ENCODE measurements around the gene C19orf73. TPM values are rescaled to one million over a fixed set of nuclear protein-coding genes. Genes with fewer than 3 reads are reported as not detected.

The C19orf73 gene
- total and polyA plus RNA-seq, 9 of the 15 experiments (the other 6 are each of a cell fraction or from before 2014, with no cell fraction given), result 0.08 to 7.4 (median 1.4) TPM

- H3K27ac ChIP-seq (ENCODE audit: extremely low read depth, low read depth, low read length), result peak overlapping the region; percentile 79
- H3K4me1 ChIP-seq (replicated peaks in 1 of 2; ENCODE audit: control insufficient read depth in 2 of 2, insufficient read depth in 2 of 2, low read length in 2 of 2), result peaks cover 51 to 77% of the 10 kb centered on the region in 2 experiments
- H3K9me3 ChIP-seq (replicated peaks; ENCODE audit: control insufficient read depth, insufficient read depth, low read depth, low read length), result no peaks in the 10 kb centered on the region
- peak; percentile 52 for FAIRE-seq
- POLR2A ChIA-PET, result interaction anchor here (0.6 to 2.2 kb wide), 11 partner anchors 9 to 1295 kb away, joined by 3 to 20 read pairs (median 3); partner anchors contain the start of gene HRC
- H3K79me2 ChIP-seq (ENCODE audit: control insufficient read depth, insufficient read depth, low read length), result peaks cover 22% of the 10 kb centered on the region; the same call in 2 of the 3 replicates
- BruUV-seq (replicated peaks), result no TSS peak
- ATAC-seq, result peak; percentile 6
- no peaks in the 10 kb centered on the region for H3K27me3 ChIP-seq (ENCODE audit: control insufficient read depth in 2 of 2, insufficient read depth in 2 of 2, low read length in 2 of 2)
- in situ Hi-C loops (cut with MboI), result loop anchor here (10.0 kb wide), 1 partner anchor 1220 kb away; no protein-coding TSS in a partner anchor
- peak; percentile 41 to 72 (median 48) for DNase-seq (ENCODE audit: extremely low read depth in 1 of 4, low spot score in 3 of 4)
- H3K4me2 ChIP-seq (ENCODE audit: insufficient read depth, low read length), result peak overlapping the region; percentile 100
- no peaks in the 10 kb centered on the region for H3K9me1 ChIP-seq (ENCODE audit: control insufficient read depth, insufficient read depth, low read length)
- H3K9ac ChIP-seq (ENCODE audit: insufficient read depth in 1 of 2, low read depth in 2 of 2, low read length in 2 of 2), result peak overlapping the region; percentile 72 to 95
- no peaks in the 10 kb centered on the region; the same call in 1 of the 2 replicates for H4K20me1 ChIP-seq (replicated peaks; ENCODE audit: control insufficient read depth, insufficient read depth, low read length)
- peak overlapping the region; percentile 81 for H3K4me3 ChIP-seq
- H3K36me3 ChIP-seq (ENCODE audit: control insufficient read depth, insufficient read depth, low read length), result peaks cover 14% of the 10 kb centered on the region
- CTCF ChIA-PET (ENCODE audit: low intra/inter-chr PET ratio), result no interaction called here
- 12% methylated on average over 47 of the region's 68 CpGs for WGBS (ENCODE audit: insufficient coverage, low coverage, missing lambda C conversion rate)
- H2AFZ ChIP-seq (ENCODE audit: low read depth, low read length), result peak overlapping the region; percentile 100
- intact Hi-C loops (cut with micrococcal nuclease), result loop anchor here (5.0 kb wide), 1 partner anchor 43 kb away; the partner anchor contains the start of genes HRC and TRPM4
- no peak for TF ChIP-seq E2F8 (IDR thresholded peaks at IDR 0.05; ENCODE audit: low read depth, partially characterized antibody)
- TF ChIP-seq ZBTB12 (CRISPR knock-in tag; IDR thresholded peaks at IDR 0.05), result no peak
- no peak for TF ChIP-seq RFX1 (IDR thresholded peaks at IDR 0.05)
- TF ChIP-seq RFX5 (IDR thresholded peaks at IDR 0.05; ENCODE audit: low read depth, low read length), result no peak
- no peak for TF ChIP-seq XRCC5 (IDR thresholded peaks at IDR 0.05; ENCODE audit: low read depth, low read length)
- no peak for TF ChIP-seq GATA2 (CRISPR knock-in tag; IDR thresholded peaks at IDR 0.05)
- TF ChIP-seq PHF8 (IDR thresholded peaks at IDR 0.05; ENCODE audit: borderline replicate concordance, low read length), result peak; percentile 46; the same call in 1 of the 2 replicates
- no peak for TF ChIP-seq CBX2 (IDR thresholded peaks at IDR 0.05; ENCODE audit: insufficient read depth, low read length, poor library complexity, severe bottlenecking)
- 0 out of 2 replicates have a peak, but pooled peaks have one; percentile 39 for TF ChIP-seq MAX (CRISPR knock-in tag; IDR thresholded peaks at IDR 0.05)
- TF ChIP-seq CEBPB (tag; IDR thresholded peaks at IDR 0.05), result no peak
- TF ChIP-seq NRF1 (conservative IDR thresholded peaks at IDR 0.05 in 1 of 2, IDR thresholded peaks at IDR 0.05 in 1 of 2), result peak in 1 of 2 experiments; percentile 37; a peak in 2 of 4 replicates
- TF ChIP-seq CBX8 (IDR thresholded peaks at IDR 0.05; ENCODE audit: borderline replicate concordance, extremely low read depth, low read depth, low read length, poor library complexity, severe bottlenecking), result no peak
- TF ChIP-seq PCBP2 (IDR thresholded peaks at IDR 0.05; ENCODE audit: low read depth, low read length, poor library complexity, severe bottlenecking), result no peak
- TF ChIP-seq ARID3B (CRISPR knock-in tag; IDR thresholded peaks at IDR 0.05; ENCODE audit: borderline replicate concordance), result no peak
Measured at GRCh38 chr19:49114630-49115363, 4.1 kb downstream of the C19orf73 start.

All from K562 (cell line).